GM19025 (cell line): ENCODE results near the gene GPATCH4.
"Not testable (repeated sequence)": the region's sequence is repeated elsewhere in the genome, so short reads cannot be mapped to it uniquely, and the experiment has no call there.

ENCODE experiments used
- ATAC-seq: cut with Tn5 transposase; IDR thresholded peaks from one replicate; pipeline ENCODE4 v1.9.1; 2021; ENCODE audit warnings: mild to moderate bottlenecking, low read depth, moderate library complexity; ENCODE audit not compliant: unreplicated experiment

The GPATCH4 gene

GRCh38 chr1:156627313-156627880, 26.1 kb upstream of the GPATCH4 start:
- no peak for ATAC-seq

DNA sequence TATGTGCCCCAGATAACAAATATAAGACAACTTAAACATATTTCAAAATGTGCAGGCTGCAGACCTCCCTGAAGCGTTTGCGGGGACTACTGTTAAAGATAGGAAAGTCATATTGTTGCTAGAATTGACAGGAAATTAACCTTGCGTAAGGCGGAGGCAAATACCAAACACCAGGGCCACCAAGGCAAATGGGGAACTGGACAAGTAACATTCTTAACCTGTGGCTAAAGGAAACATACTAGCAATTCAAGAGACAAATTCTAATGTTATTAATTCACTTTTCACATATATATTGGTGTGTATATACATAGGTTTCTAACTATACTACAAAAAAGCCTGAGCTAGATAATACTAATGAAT, 24.8 kb upstream of the GPATCH4 start:
- no peak for ATAC-seq

- no peak for ATAC-seq
Observed at GRCh38 chr1:156625436-156626078, 24.3 kb upstream of the GPATCH4 start.

GRCh38 chr1:156624814-156625435, 23.6 kb upstream of the GPATCH4 start:
- ATAC-seq = no peak

DNA sequence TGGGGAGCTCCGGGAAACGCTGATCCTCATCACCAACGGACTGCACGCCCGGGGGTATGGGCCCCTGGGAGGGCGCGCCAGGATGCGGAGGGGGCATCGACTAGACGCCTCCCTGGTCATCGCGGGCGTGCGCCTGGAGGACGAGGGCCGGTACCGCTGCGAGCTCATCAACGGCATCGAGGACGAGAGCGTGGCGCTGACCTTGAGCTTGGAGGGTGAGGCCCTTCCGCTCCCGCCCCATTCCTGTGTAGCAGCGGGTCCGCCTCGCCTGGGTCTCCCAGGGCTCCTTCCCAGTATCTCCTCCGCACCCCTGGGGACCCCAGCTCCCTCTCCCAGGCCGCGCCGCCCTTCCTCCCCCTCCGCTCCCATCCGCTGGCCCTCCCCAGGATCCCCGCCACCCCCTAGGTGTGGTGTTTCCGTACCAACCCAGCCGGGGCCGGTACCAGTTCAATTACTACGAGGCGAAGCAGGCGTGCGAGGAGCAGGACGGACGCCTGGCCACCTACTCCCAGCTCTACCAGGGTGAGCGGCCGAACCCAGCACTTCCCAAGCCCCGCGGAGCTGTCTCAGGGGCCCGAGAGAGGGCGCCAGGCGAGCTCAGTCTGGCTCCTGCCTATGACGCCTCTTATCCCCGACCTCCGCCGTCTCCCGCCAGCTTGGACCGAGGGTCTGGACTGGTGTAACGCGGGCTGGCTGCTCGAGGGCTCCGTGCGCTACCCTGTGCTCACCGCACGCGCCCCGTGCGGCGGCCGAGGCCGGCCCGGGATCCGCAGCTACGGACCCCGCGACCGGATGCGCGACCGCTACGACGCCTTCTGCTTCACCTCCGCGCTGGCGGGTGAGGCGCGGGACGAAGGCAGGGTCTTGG, 22.9 kb upstream of the GPATCH4 start:
- ATAC-seq = no peak

DNA sequence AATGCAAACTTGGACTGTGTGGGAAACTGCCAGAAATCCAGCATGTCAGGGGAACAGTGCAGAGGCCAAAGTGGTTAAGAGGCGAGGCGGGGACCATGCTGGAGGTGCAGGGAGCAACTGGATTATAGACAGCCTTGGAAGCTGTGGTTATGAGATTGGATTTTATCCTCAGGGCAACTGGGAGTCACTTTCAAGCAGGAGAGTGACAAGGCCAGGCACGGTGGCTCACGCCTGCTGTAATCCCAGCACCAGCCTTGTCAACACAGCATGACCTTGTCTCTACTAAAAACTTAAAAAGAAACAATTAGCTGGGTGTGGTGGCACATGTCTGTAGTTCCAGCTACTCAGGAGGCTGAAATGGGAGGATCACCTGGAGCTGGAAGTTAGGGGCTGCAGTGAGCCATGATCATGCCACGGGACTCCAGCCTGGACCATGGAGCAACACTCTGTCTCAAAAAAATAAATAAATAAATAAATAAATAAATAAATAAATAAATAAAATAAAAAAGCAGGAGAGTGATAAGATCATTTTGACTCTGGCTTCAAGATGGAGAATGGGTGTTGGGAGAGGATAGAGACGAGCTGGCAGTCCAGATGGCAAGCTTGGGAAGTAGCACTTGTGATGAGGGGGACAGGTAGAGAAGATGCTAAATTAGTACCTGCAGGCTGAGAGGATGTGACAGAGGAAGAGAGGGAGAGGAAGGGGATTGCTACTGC, 21.5 kb upstream of the GPATCH4 start:
- no peak for ATAC-seq

DNA sequence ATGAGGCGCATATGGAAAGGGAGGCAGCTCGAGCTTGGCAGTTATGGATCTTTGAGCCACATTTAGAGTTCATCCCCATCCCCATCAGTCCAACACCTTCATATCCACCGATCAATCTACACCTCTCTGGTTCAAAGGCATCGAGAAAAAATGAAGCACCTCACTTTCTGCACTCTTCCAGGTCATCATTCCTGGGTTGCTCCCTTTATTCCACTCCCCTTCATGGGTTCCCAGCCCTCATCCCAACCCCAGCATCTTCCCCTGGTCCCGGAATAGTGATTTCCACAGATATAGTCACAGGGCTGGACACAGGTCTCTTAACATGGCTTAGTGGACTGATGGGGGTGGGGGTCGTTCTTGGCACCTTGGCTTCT, 18.3 kb upstream of the GPATCH4 start:
- ATAC-seq = no peak

DNA sequence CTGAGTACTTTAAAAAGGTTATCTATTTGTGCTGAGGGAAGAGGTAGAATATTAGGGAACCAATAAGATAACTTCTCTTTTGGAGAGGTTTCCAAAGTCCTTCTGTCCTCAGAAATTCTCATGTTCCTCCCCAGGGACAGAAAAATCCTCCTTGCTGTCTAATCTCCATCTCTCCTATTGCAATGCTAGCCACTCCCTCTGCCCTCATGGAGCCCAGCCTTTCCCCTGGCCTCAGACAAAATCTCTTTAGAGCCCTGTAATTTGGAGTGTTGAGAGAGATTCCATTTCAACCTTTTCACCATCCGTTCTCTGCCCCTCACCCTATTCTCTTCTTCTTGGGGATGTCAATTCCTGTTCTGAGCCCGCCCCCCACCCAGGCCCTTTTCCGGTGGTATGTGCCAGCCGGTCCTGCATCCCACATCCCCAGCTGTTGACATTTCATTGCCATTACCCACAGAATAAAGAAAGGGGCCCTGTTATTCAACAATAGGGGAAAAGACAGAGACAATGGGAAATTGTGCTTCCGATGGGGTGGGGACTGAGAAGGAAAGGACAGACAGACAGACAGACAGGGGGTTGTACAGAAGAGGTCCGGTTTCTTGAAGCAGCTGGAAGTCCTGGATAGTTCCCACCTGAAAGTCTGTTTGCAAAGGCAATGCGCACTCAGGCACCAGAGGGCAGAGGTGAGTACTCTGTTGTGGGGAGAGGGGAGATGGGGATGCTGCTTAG, 17.7 kb upstream of the GPATCH4 start, which contains the start of gene HAPLN2:
TSS of gene HAPLN2 (plus strand) at position 563 of the 729 bp plus-strand sequence. CDS start 4,076 bp downstream, outside the sequence.
- ATAC-seq = no peak

GRCh38 chr1:156616463-156616862, 15.2 kb upstream of the GPATCH4 start:
- ATAC-seq = no peak

GRCh38 chr1:156615946-156616345, 14.7 kb upstream of the GPATCH4 start:
- ATAC-seq = no peak

DNA sequence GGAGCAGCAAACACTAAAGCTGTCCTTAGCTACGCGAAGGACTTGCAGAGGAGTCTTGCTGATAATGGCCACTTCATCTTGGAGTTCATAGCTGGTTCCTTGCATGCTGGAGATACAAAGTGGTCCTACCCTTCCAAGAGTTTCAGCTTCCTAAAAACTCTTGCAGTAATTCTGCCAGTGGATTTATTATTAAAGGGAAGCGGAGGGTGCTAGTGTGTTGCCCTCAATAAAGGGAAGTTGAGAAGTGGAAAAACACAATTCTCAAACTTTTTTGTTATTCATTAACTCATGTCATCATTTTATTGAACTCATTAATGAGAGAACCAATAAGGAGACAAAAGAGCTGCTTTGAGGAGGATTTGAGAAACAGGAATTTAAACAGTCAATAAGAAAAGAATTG, 11.4 kb upstream of the GPATCH4 start:
- no peak for ATAC-seq

DNA sequence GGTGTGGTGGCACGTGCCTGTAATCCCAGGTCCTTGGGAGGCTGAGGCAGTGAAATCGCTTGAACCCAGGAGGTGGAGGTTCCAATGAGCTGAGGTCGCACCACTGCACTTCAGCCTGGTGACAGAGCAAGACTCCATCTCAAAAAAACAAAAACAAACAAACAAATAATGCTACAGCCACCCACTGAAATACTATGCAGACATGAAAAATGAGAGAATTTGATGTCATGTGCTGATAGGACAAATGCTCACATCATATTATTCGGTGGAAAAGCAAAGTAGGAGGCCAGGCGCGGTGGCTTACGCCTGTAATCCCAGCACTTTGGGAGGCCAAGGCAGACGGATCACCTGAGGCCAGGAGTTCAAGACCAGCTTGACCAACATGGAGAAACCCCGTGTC, 8.8 kb upstream of the GPATCH4 start:
- ATAC-seq = not testable (repeated sequence)

- no peak for ATAC-seq
Observed at GRCh38 chr1:156608981-156609380, 7.7 kb upstream of the GPATCH4 start.

DNA sequence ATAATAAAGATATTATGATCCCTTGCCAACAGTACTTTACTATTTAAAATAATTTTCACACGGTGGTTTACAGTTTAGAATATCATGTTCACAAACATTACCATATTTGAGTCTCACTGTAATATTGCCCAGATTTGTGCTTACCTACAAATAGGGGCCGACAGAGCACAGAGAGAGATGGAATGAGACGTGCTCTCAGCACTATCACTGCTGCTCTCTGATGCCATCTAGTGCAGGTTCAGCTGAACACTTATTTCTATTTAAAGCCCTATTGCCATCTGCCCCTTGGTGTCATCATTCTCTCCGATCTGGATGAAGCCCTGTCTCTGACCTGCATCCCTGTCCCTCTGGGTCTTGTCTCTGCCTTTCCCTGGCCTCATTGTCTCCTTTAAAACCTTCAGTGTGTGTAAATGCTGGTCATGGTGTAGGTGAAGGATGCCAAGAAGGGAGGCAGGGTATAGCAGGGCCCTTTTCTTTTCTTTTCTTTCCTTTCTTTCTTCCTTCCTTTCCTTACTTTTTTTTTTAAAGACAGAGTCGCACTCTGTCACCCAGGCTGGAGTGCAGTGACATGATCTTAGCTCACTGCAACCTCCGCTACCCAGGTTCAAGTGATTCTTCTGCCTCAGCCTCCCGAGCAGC, 6.9 kb upstream of the GPATCH4 start:
- ATAC-seq = no peak

GRCh38 chr1:156607344-156607743, 6.1 kb upstream of the GPATCH4 start:
- not testable (repeated sequence) for ATAC-seq

DNA sequence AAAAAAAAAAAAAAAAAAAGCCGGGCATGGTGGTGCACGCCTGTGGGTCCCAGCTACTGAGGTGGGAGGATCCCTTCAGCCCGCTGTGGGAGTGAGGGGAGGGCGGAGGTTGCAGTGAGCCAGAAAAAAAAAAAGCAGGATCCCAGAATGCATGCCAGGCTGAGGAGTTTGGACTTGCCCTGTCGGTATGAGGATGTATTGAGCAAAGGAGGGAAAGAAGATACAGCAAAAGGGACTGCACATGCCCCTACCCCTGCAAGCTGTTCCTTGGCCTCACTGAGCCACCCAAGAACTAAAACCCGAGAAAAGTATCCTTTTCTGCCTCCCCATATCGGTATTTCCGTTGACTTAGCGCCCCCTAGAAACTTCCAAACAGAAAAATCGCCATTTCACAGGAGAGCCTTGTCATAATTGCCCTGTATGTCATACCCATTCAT, 1.3 kb upstream of the GPATCH4 start:
- ATAC-seq = no peak

- no peak for ATAC-seq
Observed at GRCh38 chr1:156601892-156602291, 613 bp upstream of the GPATCH4 start.

DNA sequence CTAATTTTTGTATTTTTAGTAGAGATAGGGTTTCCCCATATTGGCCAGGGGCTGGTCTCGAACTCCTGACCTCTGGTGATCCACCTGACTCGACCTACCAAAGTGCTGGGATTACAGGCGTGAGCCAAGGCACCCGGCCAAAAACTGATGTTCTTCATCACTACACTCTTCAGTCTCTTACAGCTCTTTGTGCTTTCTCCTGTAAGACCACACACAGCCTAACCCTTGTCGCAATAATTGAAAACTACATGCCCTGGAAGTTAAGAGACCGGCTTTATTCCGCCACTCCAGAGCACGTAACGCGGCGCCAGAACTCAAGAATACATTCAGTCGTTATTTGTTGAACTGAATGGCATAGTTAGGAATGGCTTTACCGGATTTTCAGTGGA, 552 bp downstream of the GPATCH4 start:
- ATAC-seq = no peak

- peak; percentile 53 for ATAC-seq
Observed at GRCh38 chr1:156599811-156600210, 1.5 kb downstream of the GPATCH4 start.
